ENCODE measurements around the gene FNDC10.

The FNDC10 gene

DNA sequence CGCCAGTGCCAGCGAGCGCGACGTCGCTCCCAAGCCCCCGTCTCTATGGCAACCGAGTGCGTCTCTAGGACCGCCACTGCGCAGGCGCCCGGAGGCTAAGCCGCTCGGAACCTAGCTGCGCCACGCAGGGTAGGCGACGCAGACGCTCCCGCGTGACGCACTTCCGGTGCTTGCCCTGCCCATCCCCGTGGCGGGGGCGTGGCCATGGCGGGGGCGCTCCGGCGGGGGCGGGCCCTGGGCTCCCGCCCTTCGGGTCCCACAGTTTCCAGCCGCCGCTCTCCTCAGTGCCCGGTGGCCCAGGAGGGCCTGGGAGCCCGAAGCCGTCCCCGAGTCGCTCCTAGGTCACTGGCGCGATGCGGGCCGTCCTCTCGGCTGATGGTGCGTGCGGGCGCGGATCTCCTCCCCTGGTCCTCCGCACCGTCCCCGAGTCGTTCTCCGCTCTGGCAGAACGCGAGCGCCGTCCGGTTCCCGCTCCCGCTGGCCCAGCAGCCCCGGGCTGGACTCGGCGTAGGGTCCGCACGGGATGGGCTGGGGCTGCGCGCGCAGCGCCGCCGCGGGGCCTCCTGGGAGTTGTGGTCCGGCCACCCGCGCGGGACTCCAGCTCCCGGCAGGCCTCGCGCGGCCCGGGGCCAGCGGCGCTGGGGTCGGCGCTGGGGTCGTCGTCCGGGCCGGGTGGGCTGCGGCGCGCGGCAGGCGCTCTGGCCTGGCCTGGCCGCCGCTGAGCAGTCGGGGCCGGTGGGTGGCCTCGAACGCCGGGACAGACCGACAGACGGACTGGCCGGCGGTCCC, 15.5 kb upstream of the FNDC10 start, which contains the start of gene MIB2:
MIB2 (plus strand) TSS at position 245 of the 789 bp plus-strand sequence. CDS start 7,953 bp downstream, outside the sequence.
- peak; percentile 97 for DNase-seq

DNA sequence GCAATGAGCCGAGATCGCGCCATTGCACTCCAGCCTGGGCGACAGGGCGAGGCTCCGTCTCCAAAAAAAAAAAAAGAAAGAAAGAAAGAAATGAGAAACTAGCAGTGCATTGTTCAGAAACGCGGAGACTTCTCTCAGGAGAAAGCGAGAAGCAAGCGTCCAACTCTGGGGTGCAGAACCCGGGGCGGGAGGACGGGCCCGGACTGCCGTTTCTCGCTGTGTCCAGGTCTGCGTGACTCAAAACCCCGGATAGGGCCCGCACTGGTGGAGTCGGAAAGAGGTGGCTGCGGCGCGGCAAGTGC, 15.0 kb upstream of the FNDC10 start:
- DNase-seq: no peak

DNA sequence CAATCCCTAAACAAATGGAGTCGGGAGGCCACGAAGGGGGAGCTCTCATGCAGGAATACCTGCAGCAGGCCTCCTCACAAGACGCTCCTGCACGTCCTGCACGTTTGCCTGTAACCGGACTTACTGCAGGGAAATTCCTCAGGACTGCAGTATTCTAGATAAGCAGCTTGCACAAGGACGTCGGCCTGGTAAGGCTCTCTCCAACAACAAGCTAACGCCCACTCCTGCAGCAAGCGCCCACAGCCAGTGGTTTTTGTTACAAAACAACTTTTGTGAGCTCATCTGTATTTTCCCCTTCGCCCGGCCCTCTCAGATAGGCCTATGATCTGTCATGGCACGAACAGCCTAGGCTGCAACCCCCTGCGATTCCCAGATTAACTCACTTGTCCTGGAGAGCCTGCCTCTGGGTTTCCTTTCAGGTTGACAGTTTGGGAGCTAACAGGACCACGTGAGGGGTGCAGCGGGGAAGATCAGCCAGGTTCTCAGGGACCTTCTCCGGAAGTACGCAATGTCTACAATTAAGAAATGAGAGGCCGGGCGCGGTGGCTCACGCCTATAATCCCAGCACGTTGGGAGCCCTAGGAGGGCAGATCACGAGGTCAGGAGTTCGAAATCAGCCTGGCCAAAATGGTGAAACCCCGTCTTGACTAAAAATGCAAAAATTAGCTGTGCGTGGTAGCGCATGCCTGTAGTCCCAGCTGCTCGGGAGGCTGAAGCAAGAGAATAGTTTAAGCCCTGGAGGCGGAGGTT, 14.4 kb upstream of the FNDC10 start:
- DNase-seq: peak; percentile 62

DNA sequence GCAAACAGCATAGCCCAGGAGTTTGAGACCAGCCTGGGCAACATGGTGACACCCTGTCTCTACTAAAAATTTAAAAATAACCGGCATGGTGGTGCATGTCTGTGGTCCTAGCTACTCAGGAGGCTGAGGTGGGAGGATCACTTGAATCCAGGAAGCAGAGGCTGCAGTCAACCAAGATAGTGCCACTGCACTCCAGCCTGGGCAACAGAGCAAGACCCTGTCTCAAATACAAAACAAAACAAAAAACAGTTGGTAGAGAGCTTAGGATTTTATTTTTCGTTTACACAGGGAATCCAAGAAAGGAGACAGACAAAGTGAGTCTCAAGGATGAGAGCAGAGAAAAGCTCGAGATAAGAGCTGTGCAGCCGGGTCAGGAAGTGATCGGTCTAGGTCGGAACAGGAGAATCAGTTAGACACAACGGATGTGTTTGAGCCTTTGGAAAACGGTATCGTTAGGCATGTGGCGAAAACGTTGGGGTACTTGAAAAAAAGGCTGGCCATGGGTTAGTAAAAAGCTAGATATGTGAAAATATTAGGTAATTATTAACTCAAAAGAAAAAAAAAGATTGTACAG, 13.7 kb upstream of the FNDC10 start:
- no peak for DNase-seq

DNA sequence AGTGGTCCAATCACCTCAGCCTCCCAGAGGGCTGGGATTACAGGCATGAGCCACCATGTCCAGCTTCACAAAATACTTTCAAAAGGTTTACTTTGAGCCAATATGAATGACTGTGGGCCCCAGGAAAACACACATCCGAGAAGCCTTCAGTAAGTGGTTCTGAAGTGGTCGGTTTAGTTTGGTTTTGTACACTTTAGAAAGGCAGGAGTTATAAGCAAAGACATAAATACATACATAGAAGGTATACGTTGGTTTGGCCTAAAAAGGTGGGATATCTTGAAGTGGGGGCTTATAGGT, 12.1 kb upstream of the FNDC10 start:
- DNase-seq: no peak

DNA sequence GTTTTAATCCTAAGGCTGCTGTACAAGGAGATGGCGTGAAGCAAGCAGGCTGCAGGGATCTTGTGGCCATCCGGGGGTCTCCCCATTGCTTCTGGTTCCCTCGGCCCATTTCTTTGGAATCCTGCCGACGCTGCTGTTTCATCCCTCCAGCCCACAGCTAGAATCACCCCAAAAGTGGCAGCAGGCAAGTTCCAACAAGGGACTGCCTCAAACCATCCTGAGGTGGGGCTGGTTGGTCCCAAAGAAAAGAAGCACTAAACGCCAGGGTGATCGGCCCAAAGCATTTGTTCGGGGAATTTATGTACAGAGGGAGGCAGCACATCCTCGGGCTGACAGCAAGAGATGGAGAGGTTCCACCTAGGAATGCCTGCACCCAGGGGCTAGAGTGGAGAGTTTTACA, 10.9 kb upstream of the FNDC10 start:
- no peak for DNase-seq

DNA sequence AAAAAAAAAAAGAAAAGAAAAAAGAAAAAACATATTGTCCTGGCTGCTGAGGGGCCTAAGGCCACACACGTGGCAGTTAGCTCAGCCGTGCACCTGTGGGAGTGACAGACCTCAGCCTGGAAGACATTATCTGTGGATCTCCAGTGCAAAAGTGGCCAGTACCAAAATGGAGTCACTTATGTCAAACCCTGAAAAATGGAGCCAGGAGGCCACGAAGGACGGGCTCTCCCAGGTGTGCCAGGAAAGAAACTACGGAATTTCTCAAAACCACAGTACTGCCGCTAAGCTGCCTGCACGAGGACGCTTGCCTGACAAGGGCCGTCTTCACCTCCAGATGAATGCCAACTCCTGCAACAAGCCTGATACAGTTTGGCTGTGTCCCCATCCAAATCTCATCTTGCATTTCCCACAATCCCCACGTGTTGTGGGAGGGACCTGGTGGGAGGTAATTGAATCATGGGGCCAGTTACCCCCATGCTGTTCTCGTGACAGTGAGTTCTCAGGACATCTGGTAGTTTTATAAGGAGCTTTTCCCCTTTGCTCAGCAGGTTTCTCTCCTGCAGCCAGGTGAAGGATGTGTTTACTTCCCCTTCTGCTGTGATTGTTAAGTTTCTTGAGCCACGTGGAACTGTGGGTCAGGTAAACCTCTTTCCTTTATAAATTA, 10.0 kb upstream of the FNDC10 start:
- no peak for DNase-seq

DNA sequence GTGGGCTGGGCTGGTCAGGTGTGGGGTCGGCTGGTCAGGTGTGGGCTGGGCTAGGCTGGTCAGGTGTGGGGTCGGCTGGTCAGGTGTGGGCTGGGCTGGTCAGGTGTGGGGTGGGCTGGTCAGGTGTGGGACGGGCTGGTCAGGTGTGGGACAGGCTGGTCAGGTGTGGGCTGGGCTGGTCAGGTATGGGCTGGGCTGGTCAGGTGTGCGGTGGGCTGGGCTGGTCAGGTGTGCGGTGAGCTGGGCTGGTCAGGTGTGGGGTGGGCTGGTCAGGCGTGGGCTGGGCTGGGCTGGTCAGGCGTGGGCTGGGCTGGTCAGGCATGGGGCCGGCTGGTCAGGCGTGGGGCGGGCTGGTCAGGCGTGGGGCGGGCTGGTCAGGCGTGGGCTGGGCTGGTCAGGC, 6.3 kb upstream of the FNDC10 start:
- DNase-seq: no peak

DNA sequence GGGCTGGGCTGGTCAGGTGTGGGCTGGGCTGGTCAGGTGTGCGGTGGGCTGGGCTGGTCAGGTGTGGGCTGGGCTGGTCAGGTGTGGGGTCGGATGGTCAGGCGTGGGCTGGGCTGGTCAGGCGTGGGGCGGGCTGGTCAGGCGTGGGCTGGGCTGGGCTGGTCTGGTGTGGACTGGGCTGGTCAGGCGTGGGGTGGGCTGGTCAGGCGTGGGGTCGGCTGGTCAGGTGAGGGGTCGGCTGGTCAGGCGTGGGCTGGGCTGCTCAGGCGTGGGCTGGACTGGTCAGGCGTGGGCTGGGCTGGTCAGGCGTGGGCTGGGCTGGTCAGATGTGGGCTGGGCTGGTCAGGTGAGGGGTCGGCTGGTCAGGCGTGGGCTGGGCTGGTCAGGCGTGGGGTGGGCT, 5.8 kb upstream of the FNDC10 start:
- no peak for DNase-seq

DNA sequence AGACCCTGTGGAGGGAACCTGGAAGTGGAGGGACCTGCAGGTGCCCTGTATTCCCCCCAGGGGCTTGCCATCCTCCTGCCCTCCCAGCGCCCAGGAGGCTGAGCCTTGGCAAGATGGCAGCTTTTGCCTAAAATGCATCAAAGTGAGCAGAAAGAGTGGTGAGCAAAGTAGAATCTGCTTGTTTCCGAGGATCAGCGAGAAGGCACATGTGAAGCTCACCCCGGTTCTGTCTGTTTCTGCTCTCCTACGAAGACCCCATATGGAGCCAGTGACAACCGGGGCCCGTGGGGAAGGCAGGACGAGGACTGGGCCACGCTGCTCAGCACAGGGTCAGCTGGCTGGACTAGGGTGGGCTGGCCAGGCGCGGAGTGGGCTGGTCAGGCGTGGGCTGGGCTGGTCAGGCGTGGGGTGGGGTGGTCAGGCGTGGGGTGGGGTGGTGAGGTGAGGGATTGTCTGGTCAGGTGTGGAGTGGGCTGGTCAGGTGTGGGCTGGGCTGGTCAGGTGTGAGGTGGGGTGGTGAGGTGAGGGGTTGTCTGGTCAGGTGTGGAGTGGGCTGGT, 5.2 kb upstream of the FNDC10 start:
- no peak for DNase-seq

DNA sequence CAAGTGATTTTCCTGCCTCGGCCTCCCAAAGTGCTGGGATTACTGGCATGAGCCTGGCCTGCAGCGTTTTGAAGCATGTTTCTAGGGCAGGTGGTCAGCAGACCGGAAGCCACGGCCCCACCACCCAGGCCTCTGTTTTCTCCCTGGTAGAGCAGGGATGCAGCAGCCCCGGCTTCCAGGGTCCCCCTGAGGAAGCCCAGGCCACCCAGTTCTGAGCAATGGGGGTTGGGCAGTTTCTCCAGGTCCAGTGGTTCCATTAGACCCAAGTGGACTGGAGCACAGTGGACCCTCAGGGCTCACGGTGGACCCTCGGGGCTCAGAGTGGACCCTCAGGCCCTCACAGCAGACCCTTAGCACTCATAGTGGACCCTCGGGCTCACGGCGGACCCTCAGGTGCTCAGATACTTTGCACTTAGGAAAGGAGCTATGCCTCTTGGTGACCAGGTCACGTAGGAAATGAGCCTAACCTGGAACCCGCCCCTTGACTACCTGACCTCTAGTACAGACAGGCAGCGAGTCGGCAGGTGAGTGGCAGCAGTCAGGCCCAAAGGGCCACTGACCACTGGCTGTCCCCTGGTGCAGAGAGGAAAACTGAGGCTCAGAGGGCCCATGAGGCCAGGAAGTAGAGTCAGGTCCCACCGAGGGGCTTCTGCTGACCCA, 4.6 kb upstream of the FNDC10 start:
- DNase-seq: no peak

DNA sequence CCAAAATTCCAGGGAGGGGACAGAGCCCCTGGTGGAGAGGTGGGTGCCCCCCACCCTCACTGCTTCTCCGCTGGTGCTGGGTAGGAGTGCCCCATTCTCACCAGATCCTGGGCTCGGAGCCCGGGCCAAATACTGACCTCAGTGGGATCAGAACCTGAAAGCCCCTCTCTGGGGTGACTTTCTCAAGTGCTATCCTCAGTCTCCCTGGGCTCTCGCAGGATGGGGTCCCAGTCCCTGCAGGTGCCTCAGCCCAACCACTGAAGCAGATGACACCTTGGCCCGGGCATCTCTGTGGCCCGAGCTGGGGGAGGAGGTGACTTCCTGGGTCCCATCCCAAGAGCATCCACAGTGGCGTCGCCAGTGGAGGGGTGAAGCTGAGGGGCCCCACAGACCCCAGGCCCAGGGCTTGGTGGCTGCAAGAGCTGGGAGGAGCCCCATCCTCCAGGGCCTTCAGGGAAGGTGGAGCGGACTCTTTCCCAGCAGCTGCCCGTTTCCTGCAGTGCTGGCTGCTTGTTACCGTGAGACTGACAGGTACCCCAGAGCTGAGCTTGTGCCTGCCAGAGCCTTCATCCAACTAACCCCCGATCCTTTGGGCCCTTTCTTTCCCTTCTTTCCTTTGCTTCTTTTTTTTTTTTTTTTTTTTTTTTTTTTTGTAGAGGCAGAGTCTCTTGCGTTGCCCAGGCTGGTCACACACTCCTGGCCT, 3.9 kb upstream of the FNDC10 start:
- DNase-seq: no peak

DNA sequence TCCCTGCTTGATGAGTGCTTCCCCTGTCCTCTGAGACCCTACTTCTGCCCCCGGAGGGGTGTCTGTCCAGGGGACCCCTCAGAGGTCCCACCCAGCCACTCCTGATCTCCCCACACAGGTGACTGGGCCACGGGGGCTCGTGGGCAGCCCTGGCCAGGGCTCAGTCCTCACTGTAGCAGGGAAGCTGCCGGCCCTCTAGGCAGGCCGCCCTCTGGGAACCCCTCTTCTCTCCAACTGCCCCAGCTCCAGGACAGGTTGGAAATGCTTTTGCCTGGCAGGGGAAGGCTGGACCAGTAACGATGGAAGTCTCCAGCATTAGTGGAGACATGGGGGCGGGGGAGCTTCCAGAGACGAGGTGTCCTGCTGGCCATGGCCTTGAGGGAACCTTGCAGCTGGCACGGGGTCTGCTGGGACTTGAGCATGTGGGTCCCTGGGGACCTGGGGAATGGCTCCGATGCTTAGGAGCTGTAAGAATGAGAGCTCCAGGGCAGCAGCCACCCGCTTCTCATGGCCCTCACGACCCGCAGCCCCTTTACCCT, 3.1 kb upstream of the FNDC10 start:
- DNase-seq: no peak

DNA sequence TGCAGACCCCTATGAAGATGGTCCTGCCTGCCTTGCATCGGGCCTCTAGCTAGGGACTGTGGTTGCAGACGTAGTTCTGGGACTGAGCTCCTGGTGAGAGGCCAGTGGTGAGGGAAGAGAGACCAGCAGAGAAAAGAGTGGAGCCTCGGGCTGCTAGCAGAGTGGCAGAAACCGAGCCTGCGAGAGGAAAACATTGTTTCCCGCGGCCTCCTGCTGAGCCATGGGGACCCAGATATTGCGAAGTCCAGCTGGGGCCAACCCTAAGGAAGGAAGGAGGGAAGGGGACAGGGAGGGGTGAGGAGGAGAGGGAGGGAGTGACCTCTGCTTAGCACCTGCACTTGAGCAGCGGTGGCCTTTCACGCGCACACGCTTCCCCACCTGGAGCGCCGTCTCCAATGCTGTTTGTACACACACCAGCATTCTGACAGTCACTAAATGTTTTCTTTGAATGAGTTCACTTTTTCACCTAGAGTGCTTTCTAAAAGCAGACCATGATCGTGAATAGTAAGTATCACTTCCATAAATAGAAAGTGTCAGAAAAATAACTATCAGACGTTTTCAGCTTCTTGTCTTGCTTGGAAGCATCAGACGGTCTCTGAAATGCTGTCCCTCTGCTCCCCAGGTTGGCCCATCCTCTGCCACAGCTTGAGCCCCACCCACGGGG, 2.5 kb upstream of the FNDC10 start:
- DNase-seq: no peak

DNA sequence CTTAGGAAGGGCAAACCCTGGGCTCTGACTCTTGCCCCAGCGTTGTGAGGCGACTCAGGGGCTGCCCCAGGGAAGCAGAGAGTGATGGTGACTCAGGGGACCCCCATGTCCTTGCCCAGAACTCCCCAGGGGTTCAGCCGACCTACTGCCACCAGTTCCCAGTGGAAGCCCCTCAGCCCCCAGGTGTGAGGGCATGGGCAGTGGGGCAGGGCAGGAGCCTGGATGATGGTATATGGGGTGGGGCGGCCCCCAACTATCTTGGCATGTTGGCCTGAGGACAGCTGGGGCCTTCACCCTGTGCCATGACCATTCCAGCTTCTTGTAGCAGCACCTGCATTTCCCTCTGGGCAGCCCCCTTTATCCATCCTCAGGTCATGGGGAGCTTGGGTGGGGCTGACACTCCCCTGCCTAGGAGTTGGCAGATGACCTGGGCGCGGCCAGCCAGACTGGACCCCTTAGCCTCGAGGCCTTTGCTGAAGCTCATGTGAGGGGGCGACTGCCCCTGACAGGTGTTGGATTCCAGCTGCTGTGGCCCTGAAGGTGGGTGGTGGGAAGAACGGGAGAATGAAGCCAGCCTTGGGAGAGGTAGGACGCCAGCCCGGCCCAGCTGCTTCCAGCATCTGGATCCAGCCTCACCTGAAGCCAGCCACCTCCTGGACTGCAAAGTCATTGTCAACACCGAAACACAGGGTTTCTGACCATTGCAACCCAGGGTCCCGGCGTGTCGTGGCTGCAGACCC, 1.8 kb upstream of the FNDC10 start:
- DNase-seq: no peak

DNA sequence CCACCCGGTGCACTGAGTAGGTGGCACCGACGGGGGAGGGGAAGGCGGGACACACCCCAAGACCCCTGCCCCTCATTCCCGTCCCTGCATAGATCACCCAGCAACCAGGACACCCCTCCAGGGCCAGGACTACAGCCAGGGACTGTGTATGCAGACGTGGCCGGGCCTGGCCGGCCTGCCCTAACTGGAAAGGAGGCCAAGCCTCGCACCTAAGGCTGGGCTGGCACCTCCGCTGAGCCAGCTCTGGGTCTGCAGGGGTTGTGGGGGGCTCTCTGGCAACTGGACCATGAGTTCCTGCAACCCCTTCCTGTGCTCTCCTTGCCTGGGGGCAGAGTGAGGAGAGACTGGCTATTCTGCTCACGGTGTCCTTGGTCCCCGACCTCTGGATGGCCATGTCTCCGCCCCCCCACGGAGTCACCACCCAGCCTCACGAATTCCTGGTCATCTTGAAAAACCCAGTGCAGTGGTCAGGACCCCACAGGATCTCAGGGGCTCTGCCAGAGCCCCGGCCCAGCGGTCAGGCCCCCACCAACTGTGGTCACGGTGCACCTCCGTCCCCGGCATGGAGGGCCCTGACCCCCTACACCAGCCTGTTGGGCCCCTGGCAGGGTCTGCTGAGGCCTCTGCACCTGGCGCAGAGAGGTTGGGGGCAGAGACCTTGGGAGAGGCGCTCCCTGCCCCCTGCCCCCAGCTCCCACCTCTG, 1.1 kb upstream of the FNDC10 start:
- no peak for DNase-seq

DNA sequence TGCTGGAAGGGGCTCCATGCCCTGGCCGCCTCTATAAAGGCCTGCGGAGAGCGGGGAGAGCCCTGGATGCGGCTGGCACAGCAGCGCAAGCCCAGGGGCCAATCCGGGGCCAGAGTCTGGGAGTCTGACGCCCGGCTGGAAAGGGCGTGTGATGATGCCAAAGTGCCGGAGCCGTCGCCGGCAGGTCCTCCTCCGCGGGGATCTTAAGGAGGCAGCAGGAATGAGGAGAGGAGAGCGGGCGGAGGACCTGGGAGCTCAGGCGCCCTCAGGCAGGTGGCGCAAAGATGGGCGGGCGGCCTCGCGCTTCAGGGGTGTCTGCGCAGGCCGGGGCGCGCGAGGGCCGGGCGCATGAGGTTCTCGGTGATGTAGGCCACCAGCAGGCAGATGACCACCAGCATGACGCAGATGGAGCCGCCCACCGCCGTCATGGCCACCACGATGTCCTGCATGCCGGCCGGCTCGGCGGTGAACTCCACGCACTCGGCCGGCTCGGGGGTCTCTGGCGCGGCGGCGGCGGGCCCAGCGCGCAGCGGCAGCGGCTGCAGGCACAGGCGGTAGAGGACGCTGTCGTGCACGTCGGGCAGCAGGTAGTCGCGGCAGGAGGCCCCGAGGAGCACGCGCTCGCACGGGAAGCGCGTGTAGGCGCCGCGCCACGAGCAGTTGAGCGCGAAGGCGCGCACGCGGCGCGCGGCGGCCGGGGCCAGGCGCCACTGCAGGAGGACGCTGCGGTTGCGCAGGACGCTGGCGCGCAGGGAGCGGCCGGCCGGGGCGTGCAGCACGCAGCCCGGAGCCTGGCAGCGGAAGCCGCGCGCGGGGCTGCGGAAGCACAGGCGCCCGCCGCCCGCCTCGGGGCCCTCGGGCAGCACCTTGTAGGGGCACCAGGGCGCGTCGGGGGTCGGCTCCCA, 653 bp downstream of the FNDC10 start:
- peak; percentile 46 for DNase-seq

DNA sequence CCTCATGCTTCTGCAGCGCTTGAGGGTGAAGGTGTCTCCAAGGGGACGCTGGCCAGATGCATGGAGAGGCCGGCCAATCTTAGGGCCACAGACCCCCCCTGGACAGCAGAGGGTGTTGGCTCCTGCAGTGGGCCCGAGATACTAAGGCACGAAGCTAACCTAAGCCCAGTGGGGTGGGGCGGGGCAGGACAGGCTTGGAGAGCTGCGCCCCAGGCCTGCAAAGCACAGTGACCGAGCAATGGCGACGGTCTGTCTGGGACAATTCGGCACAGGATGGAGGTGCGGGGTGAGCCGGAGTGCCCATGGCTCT, 1.3 kb downstream of the FNDC10 start:
- DNase-seq: no peak

DNA sequence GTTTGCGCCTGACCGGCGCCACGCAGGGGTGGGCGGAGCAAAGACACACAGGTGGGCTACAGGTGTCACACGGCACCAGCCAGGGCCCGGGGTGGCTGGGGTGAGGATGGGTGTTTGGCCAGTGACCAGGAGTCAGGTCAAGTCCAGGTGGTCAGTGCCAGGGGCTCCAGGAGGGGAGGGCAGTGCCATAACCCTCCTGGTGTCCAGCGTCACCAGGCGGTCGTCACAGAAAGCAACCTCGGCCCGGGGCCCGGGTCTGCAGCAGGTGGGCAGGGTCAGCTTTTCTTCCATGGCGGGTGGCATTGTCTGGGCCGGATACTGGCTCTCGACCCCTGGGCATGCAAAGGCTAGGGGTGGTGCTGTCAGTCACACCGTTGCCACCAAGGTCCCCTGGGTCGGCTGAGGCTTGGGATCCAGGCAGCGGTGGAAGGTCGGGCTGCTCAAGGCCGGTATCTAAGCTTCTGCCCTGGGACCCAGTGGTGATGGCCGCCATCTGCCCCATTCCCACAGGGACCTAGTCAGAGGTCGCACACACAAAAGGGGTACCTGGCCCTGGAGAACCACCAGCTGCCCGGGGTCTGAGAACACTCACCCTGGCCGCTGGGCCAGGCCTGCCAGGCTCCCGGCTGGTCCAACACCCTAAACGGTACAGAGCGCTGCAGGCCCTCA, 1.8 kb downstream of the FNDC10 start:
- DNase-seq: no peak

Measured in CD4-positive, alpha-beta T cell treated with Interleukin-6 for 4 hours (primary cell).